ENCODE data around the gene KIF26B.

The KIF26B gene

DNA sequence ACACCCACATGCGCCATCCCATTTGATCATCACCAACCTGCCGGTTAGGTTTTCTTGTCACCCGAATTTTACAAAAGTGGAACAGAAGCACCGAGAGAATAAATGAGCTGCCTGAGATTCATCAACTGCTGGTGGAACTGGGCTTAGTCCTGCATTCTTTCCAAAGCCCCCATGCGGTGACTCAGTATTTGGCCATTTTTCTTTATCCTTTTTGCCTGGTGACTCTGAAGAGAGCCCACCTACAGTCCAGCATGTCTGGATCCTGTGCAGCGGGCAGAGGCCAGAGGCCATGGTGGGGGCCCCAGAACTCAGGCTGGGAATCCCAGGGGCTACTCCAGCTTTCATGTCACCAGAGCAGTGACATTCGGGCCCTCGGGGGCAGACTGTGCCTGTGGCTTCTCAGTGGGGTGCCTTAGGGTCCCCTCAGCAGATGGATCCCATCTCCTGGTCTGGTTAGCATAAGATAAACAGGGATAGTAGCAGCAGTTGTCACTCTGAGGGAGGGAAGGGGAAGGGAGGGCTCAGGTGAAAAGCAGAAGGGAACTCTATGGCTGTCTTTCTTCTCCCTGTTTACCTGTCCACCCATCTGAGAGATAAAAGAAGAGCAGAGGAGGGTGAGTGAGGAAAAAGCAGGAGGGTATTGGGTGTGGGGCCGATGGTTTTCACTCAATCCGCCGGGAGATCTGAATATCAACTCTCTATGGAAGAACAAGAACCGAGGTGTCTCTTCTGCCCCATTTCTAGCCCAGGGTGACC lies 63.2 kb downstream of the KIF26B start:
- H3K9me3 ChIP-seq (ENCODE audit: insufficient read depth, low read length, severe bottlenecking): no peaks in the 10 kb centered on the region
- H3K27ac ChIP-seq (ENCODE audit: low read length): no peak overlapping the region
- no peaks in the 10 kb centered on the region for H4K20me1 ChIP-seq (ENCODE audit: insufficient read depth, low read length)
- DNase-seq: no peak
- no peak overlapping the region for H2AFZ ChIP-seq (ENCODE audit: low read depth, low read length)
- H3K4me1 ChIP-seq (ENCODE audit: insufficient read depth, low read length): no peaks in the 10 kb centered on the region
- no peaks in the 10 kb centered on the region for H3K27me3 ChIP-seq (ENCODE audit: insufficient read depth, low read length, poor library complexity)
- H3K9ac ChIP-seq (ENCODE audit: low read depth, low read length): no peak overlapping the region
- ATAC-seq (ENCODE audit: insufficient read depth, low read depth): no peak
- H3K4me2 ChIP-seq (ENCODE audit: insufficient read depth, low read length): no peak overlapping the region
- H3K36me3 ChIP-seq (ENCODE audit: insufficient read depth, low read length): no peaks in the 10 kb centered on the region
- no peaks in the 10 kb centered on the region for H3K79me2 ChIP-seq (ENCODE audit: insufficient read depth, low read length)
- TF ChIP-seq EZH2 (IDR thresholded peaks at IDR 0.05; ENCODE audit: borderline replicate concordance, low read depth, low read length, severe bottlenecking): no peak
- TF ChIP-seq, protein P1, sequence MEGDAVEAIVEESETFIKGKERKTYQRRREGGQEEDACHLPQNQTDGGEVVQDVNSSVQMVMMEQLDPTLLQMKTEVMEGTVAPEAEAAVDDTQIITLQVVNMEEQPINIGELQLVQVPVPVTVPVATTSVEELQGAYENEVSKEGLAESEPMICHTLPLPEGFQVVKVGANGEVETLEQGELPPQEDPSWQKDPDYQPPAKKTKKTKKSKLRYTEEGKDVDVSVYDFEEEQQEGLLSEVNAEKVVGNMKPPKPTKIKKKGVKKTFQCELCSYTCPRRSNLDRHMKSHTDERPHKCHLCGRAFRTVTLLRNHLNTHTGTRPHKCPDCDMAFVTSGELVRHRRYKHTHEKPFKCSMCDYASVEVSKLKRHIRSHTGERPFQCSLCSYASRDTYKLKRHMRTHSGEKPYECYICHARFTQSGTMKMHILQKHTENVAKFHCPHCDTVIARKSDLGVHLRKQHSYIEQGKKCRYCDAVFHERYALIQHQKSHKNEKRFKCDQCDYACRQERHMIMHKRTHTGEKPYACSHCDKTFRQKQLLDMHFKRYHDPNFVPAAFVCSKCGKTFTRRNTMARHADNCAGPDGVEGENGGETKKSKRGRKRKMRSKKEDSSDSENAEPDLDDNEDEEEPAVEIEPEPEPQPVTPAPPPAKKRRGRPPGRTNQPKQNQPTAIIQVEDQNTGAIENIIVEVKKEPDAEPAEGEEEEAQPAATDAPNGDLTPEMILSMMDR (IDR thresholded peaks at IDR 0.05; ENCODE audit: borderline replicate concordance, extremely low read depth, low read length, poor library complexity, severe bottlenecking): no peak
- no peak overlapping the region for H3K4me3 ChIP-seq (ENCODE audit: low read depth in 1 of 2, low read length in 2 of 2)

DNA sequence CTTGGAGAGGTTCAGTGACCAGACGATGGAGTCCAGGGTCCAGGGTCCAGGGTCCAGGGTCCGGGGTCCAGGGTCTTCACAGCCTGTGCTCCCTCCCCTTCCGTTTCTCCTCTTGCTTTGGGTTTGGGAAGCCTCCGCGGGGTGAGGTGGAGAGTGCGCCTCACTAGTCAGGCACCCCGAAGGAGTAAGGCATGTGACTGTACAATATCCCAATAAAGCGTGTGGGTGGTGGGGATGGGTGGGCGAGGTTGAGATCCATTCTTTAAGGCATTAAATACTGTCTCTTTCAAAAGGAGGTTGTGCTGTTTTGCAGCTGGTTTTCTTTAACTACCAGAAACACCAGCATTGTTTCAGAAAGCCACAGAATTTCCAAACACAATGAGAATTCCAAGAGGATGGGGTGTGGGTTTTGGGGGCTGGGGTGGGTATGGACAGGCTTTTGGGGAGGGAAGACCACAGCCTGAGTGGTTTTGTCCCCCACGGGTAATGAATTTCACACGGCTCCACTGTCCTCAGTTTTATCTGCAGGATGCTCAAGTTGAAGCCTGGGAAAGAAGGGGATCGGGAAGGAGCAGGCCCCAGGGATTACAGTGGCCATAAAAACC lies 65.7 kb downstream of the KIF26B start:
- Histone ChIP-seq H2AFZ (ENCODE audit: low read depth, low read length) (no peak overlapping the region), H3K9me3 (ENCODE audit: insufficient read depth, low read length, severe bottlenecking) (no peaks in the 10 kb centered on the region), H3K79me2 (ENCODE audit: insufficient read depth, low read length) (no peaks in the 10 kb centered on the region), H3K27me3 (ENCODE audit: insufficient read depth, low read length, poor library complexity) (no peaks in the 10 kb centered on the region), H3K4me1 (ENCODE audit: insufficient read depth, low read length) (no peaks in the 10 kb centered on the region), H3K4me2 (ENCODE audit: insufficient read depth, low read length) (no peak overlapping the region), H3K36me3 (ENCODE audit: insufficient read depth, low read length) (no peaks in the 10 kb centered on the region), H4K20me1 (ENCODE audit: insufficient read depth, low read length) (no peaks in the 10 kb centered on the region), H3K4me3 (ENCODE audit: low read depth in 1 of 2, low read length in 2 of 2) (no peak overlapping the region), H3K27ac (ENCODE audit: low read length) (no peak overlapping the region), H3K9ac (ENCODE audit: low read depth, low read length) (no peak overlapping the region)
- ATAC-seq (ENCODE audit: insufficient read depth, low read depth) (no peak), DNase-seq (no peak)
- TF ChIP-seq, protein P1 (IDR thresholded peaks at IDR 0.05; ENCODE audit: borderline replicate concordance, extremely low read depth, low read length, poor library complexity, severe bottlenecking): no peak

DNA sequence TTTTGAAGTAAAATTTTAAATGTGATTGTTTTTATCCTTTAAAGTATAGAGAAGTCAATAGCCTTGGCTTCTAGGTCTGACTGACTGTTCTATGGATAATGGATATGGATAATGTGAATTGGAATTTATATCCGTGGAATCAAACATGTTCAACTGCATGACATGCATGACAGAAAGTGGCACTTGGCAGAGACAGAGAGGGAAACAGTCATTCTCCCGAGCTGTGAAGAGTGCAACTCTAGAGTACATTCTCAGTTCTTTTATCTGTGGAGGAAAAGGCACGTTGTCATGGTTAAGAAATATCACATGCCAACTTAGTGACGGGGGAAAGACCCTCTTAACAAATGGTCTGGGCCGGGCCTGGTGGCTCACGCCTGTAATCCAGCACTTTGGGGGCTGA lies 67.0 kb downstream of the KIF26B start:
- no peaks in the 10 kb centered on the region for H3K36me3 ChIP-seq (ENCODE audit: insufficient read depth, low read length)
- H3K79me2 ChIP-seq (ENCODE audit: insufficient read depth, low read length): no peaks in the 10 kb centered on the region
- DNase-seq (no peak), ATAC-seq (ENCODE audit: insufficient read depth, low read depth) (no peak)
- H2AFZ ChIP-seq (ENCODE audit: low read depth, low read length): no peak overlapping the region
- no peak overlapping the region for H3K4me3 ChIP-seq (ENCODE audit: low read depth in 1 of 2, low read length in 2 of 2)
- no peak overlapping the region for H3K9ac ChIP-seq (ENCODE audit: low read depth, low read length)
- H3K4me1 ChIP-seq (ENCODE audit: insufficient read depth, low read length): no peaks in the 10 kb centered on the region
- H3K9me3 ChIP-seq (ENCODE audit: insufficient read depth, low read length, severe bottlenecking): no peaks in the 10 kb centered on the region
- H3K27me3 ChIP-seq (ENCODE audit: insufficient read depth, low read length, poor library complexity): no peaks in the 10 kb centered on the region
- TF ChIP-seq, protein P1 (IDR thresholded peaks at IDR 0.05; ENCODE audit: borderline replicate concordance, extremely low read depth, low read length, poor library complexity, severe bottlenecking): no peak
- no peak for TF ChIP-seq EZH2 (IDR thresholded peaks at IDR 0.05; ENCODE audit: borderline replicate concordance, low read depth, low read length, severe bottlenecking)
- H4K20me1 ChIP-seq (ENCODE audit: insufficient read depth, low read length): no peaks in the 10 kb centered on the region
- no peak overlapping the region for H3K27ac ChIP-seq (ENCODE audit: low read length)
- H3K4me2 ChIP-seq (ENCODE audit: insufficient read depth, low read length): no peak overlapping the region

All from DND-41 (cell line).